OCI-LY3 (cell line): ENCODE measurements around the gene RUFY3.

Experiments used
- CTCF ChIP-seq: fragments of 200-600, 300-600 bp; sonication (generic); IDR thresholded peaks from 2 replicates; pipeline ENCODE4 v1.5.1; 2014; ENCODE audit warnings: antibody characterized with exemption, low read length, low read depth
- EZH2phosphoT487 ChIP-seq: fragments of 200-600 bp; shearing (Covaris generic); IDR thresholded peaks from 2 replicates; pipeline ENCODE4 v1.6.1; 2018; ENCODE audit warnings: antibody characterized with exemption, mixed run types, low read depth

GRCh38 chr4:70761276-70761816 is 39.6 kb downstream of the RUFY3 start:
- TF ChIP-seq CTCF (no peak), EZH2phosphoT487 (no peak)
